HepG2 (cell line): ENCODE data around the gene ARF4. TPM values are rescaled to one million over a fixed set of nuclear protein-coding genes. Genes with fewer than 3 reads are reported as not detected.

ENCODE experiments used
- ATAC-seq: fragments of 200-7000 bp; cut with Tn5 transposase; 3 replicates; pipeline ENCODE4 v1.9.1; 2020; ENCODE audit warnings: mild to moderate bottlenecking, moderate library complexity
- BruUV-seq: library from RNA; stranded (reverse); fragments of 400-500 nt; replicated peaks from 2 replicates; lab custom pipeline; 2021; lab: Mats Ljungman, UMichigan
- CTCF ChIA-PET: fragments of 300-600 bp; formaldehyde crosslinking; extraction: SDS; loops from one replicate; lab custom pipeline; 2021; ENCODE audit warnings: low total read pairs, inconsistent platforms, low intra/inter-chr PET ratio; lab: Yijun Ruan, JAX
- POLR2A ChIA-PET: fragments of 350-600 bp; sonication (Branson Sonifier 250); formaldehyde crosslinking; loops from one replicate; lab custom pipeline; 2020; ENCODE audit warnings: antibody characterized with exemption, inconsistent platforms; lab: Yijun Ruan, JAX
- DNase-seq: peaks from one replicate; pipeline ENCODE4 v3.0.0-alpha.2; 2015; ENCODE audit warnings: low spot score
- FAIRE-seq: peaks from 3 replicates; lab custom pipeline; 2011; peaks lifted over from hg19 to GRCh38; lab: Jason Lieb, UNC
- H2AFZ ChIP-seq: one replicate; pipeline ENCODE4 v1.6.1; 2011; ENCODE audit warnings: low read length, inconsistent platforms
- H3K27ac ChIP-seq: fragments of 300-600 bp; 3 replicates; pipeline ENCODE4 v1.8.0; 2011; ENCODE audit warnings: mixed run types, mild to moderate bottlenecking, mixed read lengths, low read length, inconsistent platforms; ENCODE audit not compliant: insufficient read depth; ENCODE audit errors: extremely low read length
- H3K27me3 ChIP-seq, 2 experiments: fragments of 200-600 bp in 1 of 2; 2 replicates in 1 of 2; 3 replicates in 1 of 2; pipeline versions ENCODE4 v1.6.0 to v1.8.0; 2011; ENCODE audit warnings: low read length in 2 of 2, mild to moderate bottlenecking in 2 of 2, moderate library complexity in 2 of 2, inconsistent platforms in 1 of 2; ENCODE audit not compliant: insufficient read depth in 2 of 2, control insufficient read depth in 1 of 2
- H3K36me3 ChIP-seq, 2 experiments: fragments of 200-600 bp in 1 of 2; replicated peaks in 1 of 2; 2 replicates in 1 of 2; 3 replicates in 1 of 2; pipeline versions ENCODE4 v1.5.1 to v1.8.0; 2011; ENCODE audit warnings: low read length in 2 of 2, inconsistent platforms in 1 of 2; ENCODE audit not compliant: insufficient read depth in 2 of 2, control insufficient read depth in 1 of 2
- H3K4me1 ChIP-seq: 2 replicates; pipeline ENCODE4 v1.5.1; 2012; ENCODE audit warnings: low read length, inconsistent platforms; ENCODE audit not compliant: insufficient read depth
- H3K4me2 ChIP-seq: 2 replicates; pipeline ENCODE4 v1.6.0; 2011; ENCODE audit warnings: low read depth, low read length, inconsistent platforms
- H3K4me3 ChIP-seq, 3 experiments: fragments of 200-600 bp in 1 of 3; sonication (generic), shearing (Covaris generic) in 1 of 3; replicated peaks in 1 of 3; 2 replicates each; pipeline ENCODE4 v1.5.1; 2011 to 2016; ENCODE audit warnings: low read length in 3 of 3, inconsistent platforms in 2 of 3, low read depth in 2 of 3, mild to moderate bottlenecking in 2 of 3, control low read depth in 1 of 3, mixed read lengths in 1 of 3; ENCODE audit not compliant: insufficient read depth in 1 of 3
- H3K79me2 ChIP-seq: one replicate; pipeline ENCODE4 v1.6.1; 2011; ENCODE audit warnings: low read length, inconsistent platforms; ENCODE audit not compliant: insufficient read depth
- H3K9ac ChIP-seq: 2 replicates; pipeline ENCODE4 v1.6.0; 2011; ENCODE audit warnings: mild to moderate bottlenecking, low read depth, low read length, inconsistent platforms; ENCODE audit not compliant: insufficient read depth
- H3K9me3 ChIP-seq: 2 replicates; pipeline ENCODE4 v1.5.1; 2012; ENCODE audit warnings: mild to moderate bottlenecking, low read length
- H4K20me1 ChIP-seq: 2 replicates; pipeline ENCODE4 v1.6.0; 2011; ENCODE audit warnings: inconsistent platforms, mild to moderate bottlenecking, low read length, moderate library complexity; ENCODE audit not compliant: insufficient read depth
- HOMEZ ChIP-seq: IDR thresholded peaks from 2 replicates; pipeline ENCODE4 v1.6.1; 2016; ENCODE audit warnings: low read depth
- ISL2 ChIP-seq: sonication (generic); formaldehyde crosslinking; IDR thresholded peaks from 2 replicates; pipeline ENCODE4 v1.5.0; 2020; ENCODE audit warnings: missing genetic modification reagents
- NFIB ChIP-seq: sonication (generic); formaldehyde crosslinking; IDR thresholded peaks from 2 replicates; pipeline ENCODE4 v1.9.0; 2021; ENCODE audit warnings: missing genetic modification reagents, mild to moderate bottlenecking, borderline replicate concordance
- NR2F6 ChIP-seq, 2 experiments: IDR thresholded peaks; 2 replicates each; pipeline ENCODE4 v1.6.1; 2016; ENCODE audit warnings: antibody characterized with exemption in 1 of 2, mild to moderate bottlenecking in 1 of 2
- SMARCC2 ChIP-seq: fragments of 450-650 bp; IDR thresholded peaks from 2 replicates; pipeline ENCODE4 v1.6.1; 2017; ENCODE audit warnings: antibody characterized with exemption, mild to moderate bottlenecking
- SPEN ChIP-seq: sonication (generic); formaldehyde crosslinking; IDR thresholded peaks from 2 replicates; pipeline ENCODE4 v1.5.1; 2020; ENCODE audit warnings: low read depth, mild to moderate bottlenecking, missing genetic modification reagents
- TBL1XR1 ChIP-seq: fragments of 150-350 bp; IDR thresholded peaks from 2 replicates; pipeline ENCODE4 v1.6.1; 2014; ENCODE audit warnings: borderline replicate concordance, low read length; ENCODE audit not compliant: partially characterized antibody
- TBX2 ChIP-seq: sonication (generic); formaldehyde crosslinking; IDR thresholded peaks from 2 replicates; pipeline ENCODE4 v1.5.0; 2020; ENCODE audit warnings: missing genetic modification reagents, mild to moderate bottlenecking, borderline replicate concordance
- TBX3 ChIP-seq: fragments of 450-650 bp; IDR thresholded peaks from 2 replicates; pipeline ENCODE4 v1.6.1; 2017; ENCODE audit warnings: antibody characterized with exemption, mild to moderate bottlenecking, inconsistent platforms, borderline replicate concordance
- TOE1 ChIP-seq: sonication (generic); formaldehyde crosslinking; IDR thresholded peaks from 2 replicates; pipeline ENCODE4 v1.4.0; 2020; ENCODE audit warnings: mild to moderate bottlenecking, missing genetic modification reagents
- ZBTB39 ChIP-seq: sonication (generic); formaldehyde crosslinking; IDR thresholded peaks from 2 replicates; pipeline ENCODE4 v1.5.0; 2020; ENCODE audit warnings: missing genetic modification reagents
- ZNF264 ChIP-seq: sonication (generic); formaldehyde crosslinking; IDR thresholded peaks from 2 replicates; pipeline ENCODE4 v1.4.0; 2020; ENCODE audit warnings: missing genetic modification reagents
- WGBS: methylation state at CpG from one replicate; pipeline ENCODE4 v1.1.6; 2017; ENCODE audit warnings: low lambda C conversion rate; 5-methylcytosine and 5-hydroxymethylcytosine counted together
- in situ Hi-C: cut with HindIII; loops from 2 replicates; pipeline ENCODE4 v1.10.0; 2017; ENCODE audit warnings: low pct_unique_long_range_greater_than_20kb; ENCODE audit not compliant: extremely low pct_ligation_motif_present
- intact Hi-C: fragments of 100-400 bp; cut with micrococcal nuclease; formaldehyde crosslinking; loops from one replicate; pipeline ENCODE4 v1.10.0; 2022; ENCODE audit not compliant: unreplicated experiment
- polyA plus RNA-seq, 8 experiments: library from polyadenylated mRNA; depleted of rRNA in 3 of 8; stranded (reverse) in 7 of 8; unstranded in 1 of 8; fragments of >200 nt; fragmentation: Illumina TruSeq in 4 of 8; extraction: Trizol in 4 of 8; gene quantifications; 2 replicates each; pipeline versions ENCODE4 v1.2.1 to v1.2.3, GENCODE V29; 2011 to 2016; ENCODE audit warnings: low read depth in 4 of 8, missing spikeins in 1 of 8, mixed read lengths in 1 of 8; ENCODE audit not compliant: insufficient read depth in 1 of 8
- total RNA-seq, 5 experiments: library from RNA; depleted of rRNA; stranded (reverse); fragments of >200 nt; fragmentation: Illumina TruSeq; extraction: Trizol; gene quantifications; 2 replicates each; pipeline ENCODE4 v1.2.3, GENCODE V29; 2016; ENCODE audit warnings: low read depth in 1 of 5
- TF ChIP-seq, protein P1 (sequence below): sonication (generic); formaldehyde crosslinking; IDR thresholded peaks from 2 replicates; pipeline ENCODE4 v1.4.0; 2020; ENCODE audit warnings: missing genetic modification reagents
- TF ChIP-seq, protein P2 (sequence below): sonication (generic); formaldehyde crosslinking; IDR thresholded peaks from 2 replicates; pipeline ENCODE4 v1.4.0; 2020; ENCODE audit warnings: mild to moderate bottlenecking, missing genetic modification reagents
- TF ChIP-seq, protein P3 (sequence below): sonication (generic); formaldehyde crosslinking; conservative IDR thresholded peaks from 2 replicates; pipeline ENCODE4 v1.4.0; 2020; ENCODE audit warnings: mild to moderate bottlenecking, missing genetic modification reagents, moderate library complexity

Gene ARF4
- total and polyA plus RNA-seq, 2 of the 13 experiments (the other 11 are each of a cell fraction or from before 2014, with no cell fraction given): 184 to 250 TPM

GRCh38 chr3:57617739-57618138, 20.6 kb upstream of the ARF4 start:
- no peak for DNase-seq
- CTCF ChIA-PET: no interaction called here
- Histone ChIP-seq H3K4me3 (no peak overlapping the region), H3K4me2 (no peak overlapping the region), H3K36me3 (no peaks in the 10 kb centered on the region), H3K27me3 (no peaks in the 10 kb centered on the region), H3K4me1 (peaks cover 12% of the 10 kb centered on the region), H3K9ac (no peak overlapping the region), H3K9me3 (no peaks in the 10 kb centered on the region), H4K20me1 (no peaks in the 10 kb centered on the region), H3K79me2 (no peaks in the 10 kb centered on the region), H2AFZ (no peak overlapping the region), H3K27ac (no peak overlapping the region)
- no TSS peak for BruUV-seq
- WGBS: 96% methylated on average over 3 of the region's 3 CpGs
- no peak for ATAC-seq
- FAIRE-seq: no peak
- intact Hi-C loops: no loop called here
- in situ Hi-C loops: no loop called here
- POLR2A ChIA-PET: no interaction called here
- TF ChIP-seq ZNF264 (CRISPR knock-in tag): no peak
- TF ChIP-seq, protein P1, sequence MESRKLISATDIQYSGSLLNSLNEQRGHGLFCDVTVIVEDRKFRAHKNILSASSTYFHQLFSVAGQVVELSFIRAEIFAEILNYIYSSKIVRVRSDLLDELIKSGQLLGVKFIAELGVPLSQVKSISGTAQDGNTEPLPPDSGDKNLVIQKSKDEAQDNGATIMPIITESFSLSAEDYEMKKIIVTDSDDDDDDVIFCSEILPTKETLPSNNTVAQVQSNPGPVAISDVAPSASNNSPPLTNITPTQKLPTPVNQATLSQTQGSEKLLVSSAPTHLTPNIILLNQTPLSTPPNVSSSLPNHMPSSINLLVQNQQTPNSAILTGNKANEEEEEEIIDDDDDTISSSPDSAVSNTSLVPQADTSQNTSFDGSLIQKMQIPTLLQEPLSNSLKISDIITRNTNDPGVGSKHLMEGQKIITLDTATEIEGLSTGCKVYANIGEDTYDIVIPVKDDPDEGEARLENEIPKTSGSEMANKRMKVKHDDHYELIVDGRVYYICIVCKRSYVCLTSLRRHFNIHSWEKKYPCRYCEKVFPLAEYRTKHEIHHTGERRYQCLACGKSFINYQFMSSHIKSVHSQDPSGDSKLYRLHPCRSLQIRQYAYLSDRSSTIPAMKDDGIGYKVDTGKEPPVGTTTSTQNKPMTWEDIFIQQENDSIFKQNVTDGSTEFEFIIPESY (CRISPR knock-in tag): no peak
- no peak for TF ChIP-seq TBX2 (CRISPR knock-in tag)
- no peak for TF ChIP-seq ISL2 (CRISPR knock-in tag)
- TF ChIP-seq HOMEZ (CRISPR knock-in tag): no peak
- TF ChIP-seq, protein P2, sequence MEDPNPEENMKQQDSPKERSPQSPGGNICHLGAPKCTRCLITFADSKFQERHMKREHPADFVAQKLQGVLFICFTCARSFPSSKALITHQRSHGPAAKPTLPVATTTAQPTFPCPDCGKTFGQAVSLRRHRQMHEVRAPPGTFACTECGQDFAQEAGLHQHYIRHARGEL (CRISPR knock-in tag): no peak
- TF ChIP-seq, protein P3, sequence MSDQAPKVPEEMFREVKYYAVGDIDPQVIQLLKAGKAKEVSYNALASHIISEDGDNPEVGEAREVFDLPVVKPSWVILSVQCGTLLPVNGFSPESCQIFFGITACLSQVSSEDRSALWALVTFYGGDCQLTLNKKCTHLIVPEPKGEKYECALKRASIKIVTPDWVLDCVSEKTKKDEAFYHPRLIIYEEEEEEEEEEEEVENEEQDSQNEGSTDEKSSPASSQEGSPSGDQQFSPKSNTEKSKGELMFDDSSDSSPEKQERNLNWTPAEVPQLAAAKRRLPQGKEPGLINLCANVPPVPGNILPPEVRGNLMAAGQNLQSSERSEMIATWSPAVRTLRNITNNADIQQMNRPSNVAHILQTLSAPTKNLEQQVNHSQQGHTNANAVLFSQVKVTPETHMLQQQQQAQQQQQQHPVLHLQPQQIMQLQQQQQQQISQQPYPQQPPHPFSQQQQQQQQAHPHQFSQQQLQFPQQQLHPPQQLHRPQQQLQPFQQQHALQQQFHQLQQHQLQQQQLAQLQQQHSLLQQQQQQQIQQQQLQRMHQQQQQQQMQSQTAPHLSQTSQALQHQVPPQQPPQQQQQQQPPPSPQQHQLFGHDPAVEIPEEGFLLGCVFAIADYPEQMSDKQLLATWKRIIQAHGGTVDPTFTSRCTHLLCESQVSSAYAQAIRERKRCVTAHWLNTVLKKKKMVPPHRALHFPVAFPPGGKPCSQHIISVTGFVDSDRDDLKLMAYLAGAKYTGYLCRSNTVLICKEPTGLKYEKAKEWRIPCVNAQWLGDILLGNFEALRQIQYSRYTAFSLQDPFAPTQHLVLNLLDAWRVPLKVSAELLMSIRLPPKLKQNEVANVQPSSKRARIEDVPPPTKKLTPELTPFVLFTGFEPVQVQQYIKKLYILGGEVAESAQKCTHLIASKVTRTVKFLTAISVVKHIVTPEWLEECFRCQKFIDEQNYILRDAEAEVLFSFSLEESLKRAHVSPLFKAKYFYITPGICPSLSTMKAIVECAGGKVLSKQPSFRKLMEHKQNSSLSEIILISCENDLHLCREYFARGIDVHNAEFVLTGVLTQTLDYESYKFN (CRISPR knock-in tag): no peak
- no peak for TF ChIP-seq TBX3
- no peak for TF ChIP-seq NR2F6 (IDR thresholded peaks at IDR 0.05)
- TF ChIP-seq NR2F6 (CRISPR knock-in tag; IDR thresholded peaks at IDR 0.05): no peak
- no peak for TF ChIP-seq TOE1
- no peak for TF ChIP-seq SMARCC2
- no peak for TF ChIP-seq TBL1XR1
- TF ChIP-seq SPEN: no peak
- no peak for TF ChIP-seq NFIB (CRISPR knock-in tag)
- no peak for TF ChIP-seq ZBTB39 (CRISPR knock-in tag)
